Fibroblast of pulmonary artery (primary cell): ENCODE results near the gene FAM81A.

Source experiments
- DNase-seq: peaks from one replicate; pipeline ENCODE4 v3.0.0-alpha.2; 2010; ENCODE audit warnings: low read depth
- H3K4me3 ChIP-seq: replicated peaks from 2 replicates; pipeline ENCODE4 v1.5.1; 2011; ENCODE audit warnings: low read depth, mild to moderate bottlenecking, control low read depth, low read length, moderate library complexity
- CTCF ChIP-seq: IDR thresholded peaks from 2 replicates; pipeline ENCODE4 v1.5.1; 2011; ENCODE audit warnings: mild to moderate bottlenecking, control low read depth, low read length, inconsistent platforms; ENCODE audit errors: missing control alignments

Gene FAM81A

GRCh38 chr15:59540654-59541053 lies 102.7 kb downstream of the FAM81A start:
- H3K4me3 ChIP-seq = no peak overlapping the region
- DNase-seq = no peak
- TF ChIP-seq CTCF = no peak

GRCh38 chr15:59541750-59542149 lies 103.8 kb downstream of the FAM81A start:
- no peak for DNase-seq
- no peak for TF ChIP-seq CTCF
- no peak overlapping the region for H3K4me3 ChIP-seq

GRCh38 chr15:59543721-59544547 lies 105.9 kb downstream of the FAM81A start:
- no peak overlapping the region for H3K4me3 ChIP-seq
- no peak for TF ChIP-seq CTCF
- DNase-seq = no peak

- no peak for DNase-seq
- no peak for TF ChIP-seq CTCF
- no peak overlapping the region for H3K4me3 ChIP-seq
These were observed 107.6 kb downstream of the FAM81A start for GRCh38 chr15:59545573-59545972.

GRCh38 chr15:59548501-59549226 lies 110.7 kb downstream of the FAM81A start:
- H3K4me3 ChIP-seq = no peak overlapping the region
- no peak for TF ChIP-seq CTCF
- no peak for DNase-seq

GRCh38 chr15:59549301-59550185 lies 111.6 kb downstream of the FAM81A start:
- DNase-seq = no peak

More at GRCh38 chr15:59549301-59550185, 111.6 kb downstream of the FAM81A start:
- H3K4me3 ChIP-seq = no peak overlapping the region
- TF ChIP-seq CTCF = no peak
